SK-N-SH (cell line): ENCODE data around the gene PPP3R1.

Source experiments
- GABPA ChIP-seq: IDR thresholded peaks from 2 replicates; pipeline ENCODE4 v1.4.0; 2012; ENCODE audit warnings: low read depth, mild to moderate bottlenecking
- RAD21 ChIP-seq: IDR thresholded peaks from 2 replicates; pipeline ENCODE4 v1.6.1; 2012; ENCODE audit warnings: mild to moderate bottlenecking, low read length
- RCOR1 ChIP-seq: fragments of 150-350 bp; IDR thresholded peaks from 2 replicates; pipeline ENCODE4 v1.6.1; 2017; ENCODE audit warnings: antibody characterized with exemption, low read length
- TCF12 ChIP-seq: IDR thresholded peaks from 2 replicates; pipeline ENCODE4 v1.4.0; 2012
- YY1 ChIP-seq: IDR thresholded peaks from 2 replicates; pipeline ENCODE4 v1.4.0; 2012; ENCODE audit warnings: low read depth, mild to moderate bottlenecking
- TF ChIP-seq, protein P1 (sequence below): fragments of 200-600 bp; sonication (generic); IDR thresholded peaks from 2 replicates; pipeline ENCODE4 v1.6.1; 2017; ENCODE audit warnings: antibody characterized with exemption, mild to moderate bottlenecking, moderate library complexity
- TF ChIP-seq, protein P2 (sequence below): IDR thresholded peaks from 2 replicates; pipeline ENCODE4 v1.6.1; 2012; ENCODE audit warnings: mild to moderate bottlenecking, low read depth, low read length, moderate library complexity
- TF ChIP-seq, protein P3 (sequence below): IDR thresholded peaks from 2 replicates; pipeline ENCODE4 v1.4.0; 2012; ENCODE audit warnings: low read depth
- TF ChIP-seq, protein P4 (sequence below): fragments of 150-350 bp; IDR thresholded peaks from 2 replicates; pipeline ENCODE4 v1.6.1; 2017; ENCODE audit warnings: antibody characterized with exemption, low read length, low read depth, borderline replicate concordance

DNA sequence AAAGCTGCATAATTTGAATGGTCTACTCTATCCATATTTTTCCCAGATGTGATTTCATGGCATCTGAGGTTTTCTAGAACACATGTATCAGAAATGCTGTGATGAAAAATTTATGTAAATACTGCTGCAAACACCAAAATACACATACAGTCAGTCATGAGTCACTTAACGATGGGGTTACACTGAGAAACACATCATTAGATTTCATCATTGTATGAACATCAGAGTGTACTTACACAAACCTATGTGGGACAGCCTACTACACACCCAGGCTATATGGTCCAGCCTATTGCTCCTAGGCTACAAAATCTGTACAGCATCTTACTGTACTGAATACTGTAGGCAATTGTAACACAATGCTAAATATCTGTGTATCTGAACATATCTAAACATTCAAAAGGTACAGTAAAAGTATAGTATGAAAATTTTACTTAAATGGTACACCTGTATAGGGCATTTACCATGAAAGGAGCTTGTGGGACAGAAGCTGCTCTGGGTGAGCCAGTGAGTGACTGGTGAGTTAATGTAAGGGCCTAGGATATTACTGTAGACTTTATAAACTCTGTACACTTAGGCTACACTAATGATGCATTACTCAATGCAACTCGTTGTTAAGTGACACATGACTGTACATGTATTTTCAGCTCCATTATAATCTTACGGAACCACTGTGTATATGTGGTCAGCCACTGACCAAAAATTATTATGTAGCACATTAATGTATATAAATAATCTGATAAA is 61.2 kb downstream of the PPP3R1 start:
- TF ChIP-seq, protein P1, sequence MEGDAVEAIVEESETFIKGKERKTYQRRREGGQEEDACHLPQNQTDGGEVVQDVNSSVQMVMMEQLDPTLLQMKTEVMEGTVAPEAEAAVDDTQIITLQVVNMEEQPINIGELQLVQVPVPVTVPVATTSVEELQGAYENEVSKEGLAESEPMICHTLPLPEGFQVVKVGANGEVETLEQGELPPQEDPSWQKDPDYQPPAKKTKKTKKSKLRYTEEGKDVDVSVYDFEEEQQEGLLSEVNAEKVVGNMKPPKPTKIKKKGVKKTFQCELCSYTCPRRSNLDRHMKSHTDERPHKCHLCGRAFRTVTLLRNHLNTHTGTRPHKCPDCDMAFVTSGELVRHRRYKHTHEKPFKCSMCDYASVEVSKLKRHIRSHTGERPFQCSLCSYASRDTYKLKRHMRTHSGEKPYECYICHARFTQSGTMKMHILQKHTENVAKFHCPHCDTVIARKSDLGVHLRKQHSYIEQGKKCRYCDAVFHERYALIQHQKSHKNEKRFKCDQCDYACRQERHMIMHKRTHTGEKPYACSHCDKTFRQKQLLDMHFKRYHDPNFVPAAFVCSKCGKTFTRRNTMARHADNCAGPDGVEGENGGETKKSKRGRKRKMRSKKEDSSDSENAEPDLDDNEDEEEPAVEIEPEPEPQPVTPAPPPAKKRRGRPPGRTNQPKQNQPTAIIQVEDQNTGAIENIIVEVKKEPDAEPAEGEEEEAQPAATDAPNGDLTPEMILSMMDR: no peak
- TF ChIP-seq, protein P2, sequence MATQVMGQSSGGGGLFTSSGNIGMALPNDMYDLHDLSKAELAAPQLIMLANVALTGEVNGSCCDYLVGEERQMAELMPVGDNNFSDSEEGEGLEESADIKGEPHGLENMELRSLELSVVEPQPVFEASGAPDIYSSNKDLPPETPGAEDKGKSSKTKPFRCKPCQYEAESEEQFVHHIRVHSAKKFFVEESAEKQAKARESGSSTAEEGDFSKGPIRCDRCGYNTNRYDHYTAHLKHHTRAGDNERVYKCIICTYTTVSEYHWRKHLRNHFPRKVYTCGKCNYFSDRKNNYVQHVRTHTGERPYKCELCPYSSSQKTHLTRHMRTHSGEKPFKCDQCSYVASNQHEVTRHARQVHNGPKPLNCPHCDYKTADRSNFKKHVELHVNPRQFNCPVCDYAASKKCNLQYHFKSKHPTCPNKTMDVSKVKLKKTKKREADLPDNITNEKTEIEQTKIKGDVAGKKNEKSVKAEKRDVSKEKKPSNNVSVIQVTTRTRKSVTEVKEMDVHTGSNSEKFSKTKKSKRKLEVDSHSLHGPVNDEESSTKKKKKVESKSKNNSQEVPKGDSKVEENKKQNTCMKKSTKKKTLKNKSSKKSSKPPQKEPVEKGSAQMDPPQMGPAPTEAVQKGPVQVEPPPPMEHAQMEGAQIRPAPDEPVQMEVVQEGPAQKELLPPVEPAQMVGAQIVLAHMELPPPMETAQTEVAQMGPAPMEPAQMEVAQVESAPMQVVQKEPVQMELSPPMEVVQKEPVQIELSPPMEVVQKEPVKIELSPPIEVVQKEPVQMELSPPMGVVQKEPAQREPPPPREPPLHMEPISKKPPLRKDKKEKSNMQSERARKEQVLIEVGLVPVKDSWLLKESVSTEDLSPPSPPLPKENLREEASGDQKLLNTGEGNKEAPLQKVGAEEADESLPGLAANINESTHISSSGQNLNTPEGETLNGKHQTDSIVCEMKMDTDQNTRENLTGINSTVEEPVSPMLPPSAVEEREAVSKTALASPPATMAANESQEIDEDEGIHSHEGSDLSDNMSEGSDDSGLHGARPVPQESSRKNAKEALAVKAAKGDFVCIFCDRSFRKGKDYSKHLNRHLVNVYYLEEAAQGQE: no peak
- TF ChIP-seq, protein P3, sequence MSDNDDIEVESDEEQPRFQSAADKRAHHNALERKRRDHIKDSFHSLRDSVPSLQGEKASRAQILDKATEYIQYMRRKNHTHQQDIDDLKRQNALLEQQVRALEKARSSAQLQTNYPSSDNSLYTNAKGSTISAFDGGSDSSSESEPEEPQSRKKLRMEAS: no peak
- no peak for TF ChIP-seq GABPA
- TF ChIP-seq YY1: no peak
- TF ChIP-seq RAD21: no peak
- TF ChIP-seq RCOR1: no peak
- TF ChIP-seq, protein P4, sequence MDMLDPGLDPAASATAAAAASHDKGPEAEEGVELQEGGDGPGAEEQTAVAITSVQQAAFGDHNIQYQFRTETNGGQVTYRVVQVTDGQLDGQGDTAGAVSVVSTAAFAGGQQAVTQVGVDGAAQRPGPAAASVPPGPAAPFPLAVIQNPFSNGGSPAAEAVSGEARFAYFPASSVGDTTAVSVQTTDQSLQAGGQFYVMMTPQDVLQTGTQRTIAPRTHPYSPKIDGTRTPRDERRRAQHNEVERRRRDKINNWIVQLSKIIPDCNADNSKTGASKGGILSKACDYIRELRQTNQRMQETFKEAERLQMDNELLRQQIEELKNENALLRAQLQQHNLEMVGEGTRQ: no peak
- TF ChIP-seq TCF12: no peak
